ENCODE results near the gene STK38.

The STK38 gene

GRCh38 chr6:36504982-36505381 is 42.3 kb downstream of the STK38 start:
- TF ChIP-seq CTCF (IDR thresholded peaks at IDR 0.05; ENCODE audit: low read depth, low read length, missing control alignments) = no peak
- DNase-seq (ENCODE audit: extremely low read depth, low read depth) = no peak
- H3K4me3 ChIP-seq (replicated peaks; ENCODE audit: low read depth, low read length) = no peak overlapping the region

GRCh38 chr6:36504181-36504580 is 43.1 kb downstream of the STK38 start:
- no peak for DNase-seq (ENCODE audit: extremely low read depth, low read depth)
- no peak for TF ChIP-seq CTCF (IDR thresholded peaks at IDR 0.05; ENCODE audit: low read depth, low read length, missing control alignments)
- no peak overlapping the region for H3K4me3 ChIP-seq (replicated peaks; ENCODE audit: low read depth, low read length)

GRCh38 chr6:36501686-36502085 is 45.6 kb downstream of the STK38 start:
- no peak overlapping the region for H3K4me3 ChIP-seq (replicated peaks; ENCODE audit: low read depth, low read length)
- no peak for TF ChIP-seq CTCF (IDR thresholded peaks at IDR 0.05; ENCODE audit: low read depth, low read length, missing control alignments)
- DNase-seq (ENCODE audit: extremely low read depth, low read depth) = no peak

DNA sequence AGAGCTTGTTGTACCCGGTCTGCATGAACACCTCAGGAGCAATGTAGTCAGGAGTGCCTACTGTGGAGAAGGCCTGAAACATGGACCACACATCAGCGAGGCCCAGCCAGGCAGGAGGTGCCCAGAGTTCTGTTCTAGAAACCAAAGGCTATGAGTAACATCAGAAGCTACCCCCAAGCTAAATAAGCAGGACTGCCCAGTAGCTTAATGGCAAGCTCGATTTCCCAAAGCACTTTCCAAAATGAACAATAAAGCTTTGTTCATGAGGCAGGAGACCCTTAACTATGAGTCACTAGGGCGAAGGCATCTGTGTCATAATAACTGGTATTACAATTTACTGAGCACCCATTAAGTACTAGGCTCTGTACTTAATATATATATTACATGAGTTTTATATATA is 47.4 kb downstream of the STK38 start:
- no peak for DNase-seq (ENCODE audit: extremely low read depth, low read depth)
- TF ChIP-seq CTCF (IDR thresholded peaks at IDR 0.05; ENCODE audit: low read depth, low read length, missing control alignments) = no peak
- no peak overlapping the region for H3K4me3 ChIP-seq (replicated peaks; ENCODE audit: low read depth, low read length)

- TF ChIP-seq CTCF (IDR thresholded peaks at IDR 0.05; ENCODE audit: low read depth, low read length, missing control alignments) = no peak
- no peak for DNase-seq (ENCODE audit: extremely low read depth, low read depth)
- H3K4me3 ChIP-seq (replicated peaks; ENCODE audit: low read depth, low read length) = no peak overlapping the region
These were observed 52.2 kb downstream of the STK38 start for GRCh38 chr6:36495086-36495485.

- no peak for DNase-seq (ENCODE audit: extremely low read depth, low read depth)
- H3K4me3 ChIP-seq (replicated peaks; ENCODE audit: low read depth, low read length) = no peak overlapping the region
- no peak for TF ChIP-seq CTCF (IDR thresholded peaks at IDR 0.05; ENCODE audit: low read depth, low read length, missing control alignments)
These were observed 53.4 kb downstream of the STK38 start for GRCh38 chr6:36493859-36494258.

- H3K4me3 ChIP-seq (replicated peaks; ENCODE audit: low read depth, low read length) = no peak overlapping the region
- TF ChIP-seq CTCF (IDR thresholded peaks at IDR 0.05; ENCODE audit: low read depth, low read length, missing control alignments) = no peak
- DNase-seq (ENCODE audit: extremely low read depth, low read depth) = no peak
These were observed 54.0 kb downstream of the STK38 start for GRCh38 chr6:36493319-36493718.

All from HFF-Myc (cell line).